ENCODE results near the gene TMEM143. TPM values are rescaled to one million over a fixed set of nuclear protein-coding genes. Genes with fewer than 3 reads are reported as not detected.

TMEM143 gene
- total RNA-seq, 1 experiment from 2014 or later, result 15.2 TPM

DNA sequence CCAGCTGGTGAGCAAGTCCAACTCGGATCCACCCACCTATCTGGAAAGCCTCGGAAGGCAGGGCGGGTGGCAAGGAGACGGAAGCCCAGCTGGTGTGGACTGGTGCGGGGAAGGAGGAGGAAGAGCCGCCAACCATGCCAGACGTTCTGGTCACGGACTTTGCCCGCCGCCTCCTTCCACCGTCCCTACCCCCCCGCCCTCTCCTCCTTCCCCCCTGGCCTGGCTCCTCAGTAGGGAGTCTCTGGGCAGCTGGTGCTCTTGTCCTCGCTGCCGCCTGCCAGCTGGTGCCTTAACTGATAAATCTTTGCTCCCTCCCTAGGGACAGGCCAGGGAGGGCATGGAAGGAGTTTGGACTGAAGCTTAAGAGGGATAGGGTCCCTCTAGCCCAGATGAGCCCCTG is 5.2 kb upstream of the TMEM143 start:
- no peak overlapping the region for H3K27ac Mint-ChIP-seq
- H3K4me1 Mint-ChIP-seq, result peaks cover 5 to 23% of the 10 kb centered on the region in 2 experiments; a peak in 3 of 4 replicates
- no peaks in the 10 kb centered on the region for H3K36me3 Mint-ChIP-seq (ENCODE audit: insufficient read depth in 1 of 3, low read depth in 3 of 3)
- Histone ChIP-seq H2BK15ac (ENCODE audit: low read depth, low read length) (no peak overlapping the region), H3K14ac (ENCODE audit: insufficient read depth, low read length) (no peak overlapping the region), H3K9ac (ENCODE audit: extremely low read depth, insufficient read length, low read length) (no peak overlapping the region), H3K23ac (ENCODE audit: insufficient read length, low read depth, low read length) (no peak overlapping the region), H3K4ac (ENCODE audit: low read depth, low read length) (no peak overlapping the region), H2BK120ac (ENCODE audit: low read depth, low read length, poor library complexity, severe bottlenecking) (no peak overlapping the region), H3K79me2 (ENCODE audit: insufficient read depth, low read length) (0 out of 2 replicates have a peak, but pooled peaks cover 1% of the 10 kb centered on the region), H3K27ac (ENCODE audit: insufficient read length, low read depth, low read length) (no peak overlapping the region), H3K79me1 (ENCODE audit: insufficient read depth, low read depth, low read length, poor library complexity, severe bottlenecking) (no peaks in the 10 kb centered on the region), H3T11ph (ENCODE audit: low read length) (no peak overlapping the region), H3K18ac (ENCODE audit: insufficient read length, low read depth, low read length) (no peak overlapping the region), H2AK5ac (ENCODE audit: insufficient read length, low read length) (no peak overlapping the region), H4K91ac (ENCODE audit: insufficient read length, low read depth, low read length) (no peak overlapping the region), H4K8ac (replicated peaks; ENCODE audit: insufficient read length, low read depth, low read length) (no peak overlapping the region), H3K4me2 (ENCODE audit: insufficient read depth, insufficient read length, low read length) (no peak overlapping the region), H3K56ac (ENCODE audit: insufficient read length, low read depth, low read length) (no peak overlapping the region), H4K20me1 (ENCODE audit: control insufficient read depth, insufficient read depth, insufficient read length) (no peaks in the 10 kb centered on the region), H2AFZ (ENCODE audit: low read length) (no peak overlapping the region), H2BK12ac (ENCODE audit: insufficient read length, low read depth, low read length) (no peak overlapping the region), H3K27me3 (ENCODE audit: insufficient read depth, low read length) (no peaks in the 10 kb centered on the region; the same call in 1 of the 2 replicates), H4K5ac (ENCODE audit: insufficient read length, low read depth, low read length) (no peak overlapping the region), H3K23me2 (ENCODE audit: insufficient read length, low read depth, low read length, poor library complexity, severe bottlenecking) (no peaks in the 10 kb centered on the region), H3K4me1 (ENCODE audit: insufficient read depth, low read length) (no peaks in the 10 kb centered on the region; the same call in 1 of the 2 replicates), H2BK5ac (ENCODE audit: insufficient read length, low read length) (no peak overlapping the region), H3K9me3 (ENCODE audit: control insufficient read depth, low read depth, low read length) (no peaks in the 10 kb centered on the region), H2BK20ac (ENCODE audit: low read depth, low read length, poor library complexity, severe bottlenecking) (no peak overlapping the region)
- H3K9me3 Mint-ChIP-seq, result no peaks in the 10 kb centered on the region
- TF ChIP-seq, protein P1, sequence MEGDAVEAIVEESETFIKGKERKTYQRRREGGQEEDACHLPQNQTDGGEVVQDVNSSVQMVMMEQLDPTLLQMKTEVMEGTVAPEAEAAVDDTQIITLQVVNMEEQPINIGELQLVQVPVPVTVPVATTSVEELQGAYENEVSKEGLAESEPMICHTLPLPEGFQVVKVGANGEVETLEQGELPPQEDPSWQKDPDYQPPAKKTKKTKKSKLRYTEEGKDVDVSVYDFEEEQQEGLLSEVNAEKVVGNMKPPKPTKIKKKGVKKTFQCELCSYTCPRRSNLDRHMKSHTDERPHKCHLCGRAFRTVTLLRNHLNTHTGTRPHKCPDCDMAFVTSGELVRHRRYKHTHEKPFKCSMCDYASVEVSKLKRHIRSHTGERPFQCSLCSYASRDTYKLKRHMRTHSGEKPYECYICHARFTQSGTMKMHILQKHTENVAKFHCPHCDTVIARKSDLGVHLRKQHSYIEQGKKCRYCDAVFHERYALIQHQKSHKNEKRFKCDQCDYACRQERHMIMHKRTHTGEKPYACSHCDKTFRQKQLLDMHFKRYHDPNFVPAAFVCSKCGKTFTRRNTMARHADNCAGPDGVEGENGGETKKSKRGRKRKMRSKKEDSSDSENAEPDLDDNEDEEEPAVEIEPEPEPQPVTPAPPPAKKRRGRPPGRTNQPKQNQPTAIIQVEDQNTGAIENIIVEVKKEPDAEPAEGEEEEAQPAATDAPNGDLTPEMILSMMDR (conservative IDR thresholded peaks at IDR 0.05), result no peak
- DNase-seq, result no peak
- no peak overlapping the region for H3K4me3 Mint-ChIP-seq
- peaks cover 35% of the 10 kb centered on the region for H3K27me3 Mint-ChIP-seq (ENCODE audit: low read depth)
- no CpG with 5 or more reads among the region's 14 CpGs for WGBS (ENCODE audit: extremely low coverage, insufficient read length, low lambda C conversion rate)
